Measurements from ENCODE around the gene MRPL55. TPM values are rescaled to one million over a fixed set of nuclear protein-coding genes. Genes with fewer than 3 reads are reported as not detected.

MRPL55 gene
- total RNA-seq, 1 donor from 2014 or later = 47.5 TPM

DNA sequence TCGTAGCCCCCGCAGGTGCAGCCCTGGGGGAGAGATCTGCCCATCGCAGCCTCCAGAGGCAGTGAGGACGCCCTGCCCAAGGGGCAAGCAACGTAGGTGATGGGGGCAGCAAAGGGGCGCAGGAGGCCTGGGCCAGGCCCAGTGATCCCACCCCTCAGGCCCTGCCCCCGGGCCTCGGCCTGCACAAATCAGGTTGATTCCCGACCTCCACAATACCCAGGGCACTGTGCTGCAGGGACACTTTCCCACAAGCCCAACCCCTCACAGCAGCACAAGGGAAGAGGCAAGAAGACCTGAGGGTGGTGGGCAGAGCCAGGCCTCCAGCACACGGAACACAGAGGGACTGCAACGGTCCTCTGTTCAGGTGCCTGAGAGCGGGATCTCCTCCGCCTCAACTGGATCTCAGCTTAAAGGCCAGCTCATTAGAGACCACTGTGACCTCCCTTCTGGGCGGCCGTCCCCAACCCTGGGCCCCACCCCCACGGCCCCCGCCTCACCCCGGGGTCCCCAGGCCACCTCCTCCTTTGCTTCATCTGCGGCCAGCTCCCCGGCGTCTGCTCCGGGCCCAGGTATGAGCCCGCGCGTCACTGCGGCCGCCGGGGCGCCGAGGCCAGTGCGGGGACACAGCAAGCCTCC, 27.4 kb downstream of the MRPL55 start:
- TF ChIP-seq, protein P1, sequence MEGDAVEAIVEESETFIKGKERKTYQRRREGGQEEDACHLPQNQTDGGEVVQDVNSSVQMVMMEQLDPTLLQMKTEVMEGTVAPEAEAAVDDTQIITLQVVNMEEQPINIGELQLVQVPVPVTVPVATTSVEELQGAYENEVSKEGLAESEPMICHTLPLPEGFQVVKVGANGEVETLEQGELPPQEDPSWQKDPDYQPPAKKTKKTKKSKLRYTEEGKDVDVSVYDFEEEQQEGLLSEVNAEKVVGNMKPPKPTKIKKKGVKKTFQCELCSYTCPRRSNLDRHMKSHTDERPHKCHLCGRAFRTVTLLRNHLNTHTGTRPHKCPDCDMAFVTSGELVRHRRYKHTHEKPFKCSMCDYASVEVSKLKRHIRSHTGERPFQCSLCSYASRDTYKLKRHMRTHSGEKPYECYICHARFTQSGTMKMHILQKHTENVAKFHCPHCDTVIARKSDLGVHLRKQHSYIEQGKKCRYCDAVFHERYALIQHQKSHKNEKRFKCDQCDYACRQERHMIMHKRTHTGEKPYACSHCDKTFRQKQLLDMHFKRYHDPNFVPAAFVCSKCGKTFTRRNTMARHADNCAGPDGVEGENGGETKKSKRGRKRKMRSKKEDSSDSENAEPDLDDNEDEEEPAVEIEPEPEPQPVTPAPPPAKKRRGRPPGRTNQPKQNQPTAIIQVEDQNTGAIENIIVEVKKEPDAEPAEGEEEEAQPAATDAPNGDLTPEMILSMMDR (IDR thresholded peaks at IDR 0.05; ENCODE audit: unreplicated experiment) = no peak
- Mint-ChIP-seq H3K27me3 (ENCODE audit: unreplicated experiment) (peaks cover 23% of the 10 kb centered on the region), H3K36me3 (ENCODE audit: low read depth, unreplicated experiment) (peaks cover 9% of the 10 kb centered on the region), H3K4me1 (ENCODE audit: unreplicated experiment) (peaks cover 45% of the 10 kb centered on the region), H3K4me3 (ENCODE audit: unreplicated experiment) (peak overlapping the region; percentile 88), H3K27ac (ENCODE audit: unreplicated experiment) (peak overlapping the region; percentile 42), H3K9me3 (ENCODE audit: unreplicated experiment) (no peaks in the 10 kb centered on the region)
- no peak for DNase-seq (ENCODE audit: low spot score)

DNA sequence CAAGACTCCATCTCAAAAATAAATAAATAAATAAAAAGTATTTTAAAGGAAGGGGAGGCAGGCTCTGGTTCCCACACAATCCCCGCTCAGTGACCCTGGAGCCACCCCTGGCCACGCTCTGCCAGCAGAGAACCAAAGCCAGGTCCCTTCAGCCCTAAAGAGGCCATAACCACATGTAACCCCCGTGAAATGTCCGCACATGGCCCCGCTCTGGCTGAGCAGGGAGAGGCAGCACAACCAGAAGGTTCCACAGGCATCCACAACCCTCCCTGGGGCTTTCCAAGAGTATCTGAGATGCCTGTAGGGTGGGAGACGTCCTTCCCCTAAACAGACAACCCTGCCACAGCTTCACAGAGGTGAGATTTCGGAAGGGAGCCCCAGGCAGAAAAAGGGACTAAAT, 28.0 kb downstream of the MRPL55 start:
- H3K36me3 Mint-ChIP-seq (ENCODE audit: low read depth, unreplicated experiment) = peaks cover 9% of the 10 kb centered on the region
- peaks cover 41% of the 10 kb centered on the region for H3K4me1 Mint-ChIP-seq (ENCODE audit: unreplicated experiment)
- H3K27me3 Mint-ChIP-seq (ENCODE audit: unreplicated experiment) = peaks cover 23% of the 10 kb centered on the region
- TF ChIP-seq, protein P1 (IDR thresholded peaks at IDR 0.05; ENCODE audit: unreplicated experiment) = no peak
- no peaks in the 10 kb centered on the region for H3K9me3 Mint-ChIP-seq (ENCODE audit: unreplicated experiment)
- peak overlapping the region; percentile 42 for H3K27ac Mint-ChIP-seq (ENCODE audit: unreplicated experiment)
- peak overlapping the region; percentile 88 for H3K4me3 Mint-ChIP-seq (ENCODE audit: unreplicated experiment)
- no peak for DNase-seq (ENCODE audit: low spot score)

DNA sequence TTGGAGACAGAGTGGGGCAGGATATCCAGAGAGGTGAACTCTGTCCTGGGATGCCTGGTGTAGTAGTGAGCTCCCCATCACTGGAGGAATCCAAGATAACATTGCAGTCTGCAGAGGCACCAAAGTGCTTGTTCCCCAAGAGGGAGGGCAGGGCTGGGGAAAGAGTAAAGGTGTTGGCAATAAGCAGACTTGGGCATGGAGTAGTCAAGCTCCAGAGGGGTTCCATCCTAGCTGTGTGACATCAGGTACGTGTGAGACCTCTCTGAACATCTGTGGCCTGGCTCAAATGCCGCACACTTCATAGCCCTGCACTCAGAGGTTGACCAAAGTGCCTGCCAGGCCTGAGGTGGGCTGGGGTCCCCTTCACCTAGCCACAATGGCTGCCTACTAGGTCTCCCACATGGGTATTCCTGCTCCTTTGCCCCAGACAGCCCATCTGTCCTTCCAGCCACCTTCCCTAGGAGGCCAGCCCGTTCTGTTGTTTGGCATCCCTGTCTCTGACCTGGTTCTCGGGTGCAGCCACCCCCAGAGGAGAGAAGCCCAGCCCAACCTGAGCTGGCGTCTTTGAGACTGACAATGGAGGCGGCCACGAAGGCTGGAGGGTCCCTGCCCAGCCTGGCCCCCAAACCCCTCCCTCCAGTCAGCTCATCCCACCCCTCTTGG, 29.4 kb downstream of the MRPL55 start:
- Mint-ChIP-seq H3K9me3 (ENCODE audit: unreplicated experiment) (no peaks in the 10 kb centered on the region), H3K27me3 (ENCODE audit: unreplicated experiment) (peaks cover 25% of the 10 kb centered on the region), H3K4me3 (ENCODE audit: unreplicated experiment) (no peak overlapping the region), H3K36me3 (ENCODE audit: low read depth, unreplicated experiment) (peaks cover 9% of the 10 kb centered on the region), H3K4me1 (ENCODE audit: unreplicated experiment) (peaks cover 27% of the 10 kb centered on the region), H3K27ac (ENCODE audit: unreplicated experiment) (no peak overlapping the region)
- DNase-seq (ENCODE audit: low spot score) = no peak
- TF ChIP-seq, protein P1 (IDR thresholded peaks at IDR 0.05; ENCODE audit: unreplicated experiment) = no peak

DNA sequence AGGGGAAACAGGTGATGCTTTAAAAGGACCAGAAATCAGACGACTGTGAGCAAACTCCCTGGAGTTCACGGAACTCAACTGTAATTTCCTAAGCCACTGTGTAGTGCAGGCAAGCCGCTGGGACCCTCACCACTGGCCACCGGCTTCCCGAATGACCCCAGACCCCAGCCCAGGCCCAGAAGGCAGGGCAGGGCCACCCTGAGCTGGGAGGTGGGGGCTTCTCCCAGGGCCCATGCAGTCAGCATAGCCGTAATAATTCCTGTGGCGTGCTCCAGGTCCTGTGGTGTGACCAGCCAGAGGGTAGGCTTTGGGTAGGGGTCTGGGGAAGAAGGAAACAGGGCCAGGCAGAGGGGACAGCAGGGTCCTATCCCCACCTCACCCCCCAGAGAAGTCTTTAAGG, 30.1 kb downstream of the MRPL55 start:
- no peaks in the 10 kb centered on the region for H3K9me3 Mint-ChIP-seq (ENCODE audit: unreplicated experiment)
- H3K27ac Mint-ChIP-seq (ENCODE audit: unreplicated experiment) = no peak overlapping the region
- TF ChIP-seq, protein P1 (IDR thresholded peaks at IDR 0.05; ENCODE audit: unreplicated experiment) = no peak
- no peak overlapping the region for H3K4me3 Mint-ChIP-seq (ENCODE audit: unreplicated experiment)
- peaks cover 24% of the 10 kb centered on the region for H3K27me3 Mint-ChIP-seq (ENCODE audit: unreplicated experiment)
- peaks cover 8% of the 10 kb centered on the region for H3K36me3 Mint-ChIP-seq (ENCODE audit: low read depth, unreplicated experiment)
- H3K4me1 Mint-ChIP-seq (ENCODE audit: unreplicated experiment) = peaks cover 20% of the 10 kb centered on the region
- no peak for DNase-seq (ENCODE audit: low spot score)

Data from endothelial cell (in vitro differentiated cells).